ENCODE data around the gene SAV1. TPM values are rescaled to one million over a fixed set of nuclear protein-coding genes. Genes with fewer than 3 reads are reported as not detected.
A peak's percentile ranks its signal among the peaks of the same experiment; 100 is the strongest.

Gene SAV1
- total RNA-seq, 1 experiment from 2014 or later, result 66.2 TPM

DNA sequence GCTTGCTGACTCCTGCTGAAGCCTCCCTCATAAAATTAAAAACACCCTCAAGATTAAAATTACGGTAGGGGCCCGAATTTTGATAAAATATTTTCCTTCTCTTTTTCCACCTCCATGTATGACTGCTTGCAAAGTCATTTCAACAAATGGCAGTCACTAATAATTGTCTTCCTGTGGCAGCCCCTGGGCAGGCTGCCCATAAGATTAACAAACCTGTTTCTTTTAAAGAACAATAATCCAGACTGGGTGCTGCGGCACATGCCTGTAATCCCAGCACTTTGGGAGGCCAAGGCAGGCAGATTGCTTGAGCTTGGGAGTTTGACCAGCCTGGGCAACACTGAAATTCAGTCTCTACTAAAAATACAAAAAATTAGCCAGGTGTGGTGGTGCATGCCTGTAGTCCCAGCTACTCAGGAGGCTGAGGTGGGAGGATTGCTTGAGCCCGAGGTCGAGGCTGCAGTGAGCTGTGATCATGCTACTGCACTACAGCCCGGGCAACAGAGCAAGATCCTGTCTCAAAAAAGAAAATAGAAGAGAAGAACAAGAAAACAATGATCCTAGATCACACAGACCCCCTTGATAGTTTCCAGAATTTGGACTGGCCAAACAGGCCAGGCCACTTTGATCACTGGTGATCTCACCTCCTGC, 8.7 kb downstream of the SAV1 start:
- H3K4me1 ChIP-seq (ENCODE audit: insufficient read depth, low read length), result peaks cover 29% of the 10 kb centered on the region
- ChIA-PET POLR2A (ENCODE audit: unreplicated experiment) (no interaction called here), CTCF (interaction anchor here (0.6 to 0.7 kb wide), 3 partner anchors 25 to 103 kb away, joined by 3 to 4 read pairs (median 3); no protein-coding TSS in a partner anchor)
- H3K4me2 ChIP-seq (ENCODE audit: low read length), result peak overlapping the region; percentile 34
- no peaks in the 10 kb centered on the region for H3K9me3 ChIP-seq (ENCODE audit: low read length)
- H3K4me3 ChIP-seq (ENCODE audit: low read length), result no peak overlapping the region
- peak overlapping the region; percentile 46 for H3K27ac ChIP-seq (ENCODE audit: low read length)
- H4K20me1 ChIP-seq (ENCODE audit: low read length), result no peaks in the 10 kb centered on the region
- peaks cover 87% of the 10 kb centered on the region for H3K79me2 ChIP-seq (ENCODE audit: low read length)
- H3F3A ChIP-seq (ENCODE audit: low read length, unreplicated experiment), result no peaks in the 10 kb centered on the region
- BruUV-seq (replicated peaks), result no TSS peak
- intact Hi-C loops (cut with micrococcal nuclease), result loop anchor here (10.0 kb wide), 1 partner anchor 215 kb away; no protein-coding TSS in a partner anchor
- H3K9me2 ChIP-seq (replicated peaks; ENCODE audit: low read length), result no peaks in the 10 kb centered on the region
- DNase-seq (peak; percentile 86), ATAC-seq (peak; percentile 54)
- no peak overlapping the region for H2AFZ ChIP-seq (ENCODE audit: low read length)
- H3K27me3 ChIP-seq (ENCODE audit: low read length), result no peaks in the 10 kb centered on the region
- no peak overlapping the region for H3K9ac ChIP-seq (ENCODE audit: low read length)
- TF ChIP-seq, protein P1, sequence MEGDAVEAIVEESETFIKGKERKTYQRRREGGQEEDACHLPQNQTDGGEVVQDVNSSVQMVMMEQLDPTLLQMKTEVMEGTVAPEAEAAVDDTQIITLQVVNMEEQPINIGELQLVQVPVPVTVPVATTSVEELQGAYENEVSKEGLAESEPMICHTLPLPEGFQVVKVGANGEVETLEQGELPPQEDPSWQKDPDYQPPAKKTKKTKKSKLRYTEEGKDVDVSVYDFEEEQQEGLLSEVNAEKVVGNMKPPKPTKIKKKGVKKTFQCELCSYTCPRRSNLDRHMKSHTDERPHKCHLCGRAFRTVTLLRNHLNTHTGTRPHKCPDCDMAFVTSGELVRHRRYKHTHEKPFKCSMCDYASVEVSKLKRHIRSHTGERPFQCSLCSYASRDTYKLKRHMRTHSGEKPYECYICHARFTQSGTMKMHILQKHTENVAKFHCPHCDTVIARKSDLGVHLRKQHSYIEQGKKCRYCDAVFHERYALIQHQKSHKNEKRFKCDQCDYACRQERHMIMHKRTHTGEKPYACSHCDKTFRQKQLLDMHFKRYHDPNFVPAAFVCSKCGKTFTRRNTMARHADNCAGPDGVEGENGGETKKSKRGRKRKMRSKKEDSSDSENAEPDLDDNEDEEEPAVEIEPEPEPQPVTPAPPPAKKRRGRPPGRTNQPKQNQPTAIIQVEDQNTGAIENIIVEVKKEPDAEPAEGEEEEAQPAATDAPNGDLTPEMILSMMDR (conservative IDR thresholded peaks at IDR 0.05; ENCODE audit: low read depth, low read length), result no peak
- TF ChIP-seq EZH2 (IDR thresholded peaks at IDR 0.05; ENCODE audit: low read length, unreplicated experiment) (no peak), EZH2phosphoT487 (IDR thresholded peaks at IDR 0.05; ENCODE audit: borderline replicate concordance, low read length) (no peak)
- peaks cover 11% of the 10 kb centered on the region; the same call in 1 of the 2 replicates for H3K36me3 ChIP-seq (ENCODE audit: low read depth, low read length)

DNA sequence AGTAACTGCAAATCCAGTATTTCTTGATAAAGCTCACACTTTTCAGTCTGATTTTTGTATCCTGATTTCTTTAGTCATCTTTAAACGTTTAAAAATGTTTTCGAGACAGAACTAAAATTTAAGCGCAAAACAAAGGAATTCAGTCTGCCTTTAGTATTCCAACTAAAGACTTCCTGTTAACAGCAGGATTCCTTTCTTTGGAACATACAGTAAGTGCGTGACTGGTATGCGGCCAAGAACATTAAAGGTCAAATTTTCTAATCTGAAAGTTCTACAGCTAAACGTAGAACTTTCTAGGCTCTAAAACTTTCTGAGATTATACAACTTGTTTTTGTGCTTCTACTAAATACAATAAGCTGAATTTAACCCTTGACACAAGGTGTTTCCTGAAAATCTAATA, 9.9 kb downstream of the SAV1 start:
- Histone ChIP-seq H3K36me3 (ENCODE audit: low read depth, low read length) (peaks cover 11% of the 10 kb centered on the region; the same call in 1 of the 2 replicates), H3K79me2 (ENCODE audit: low read length) (peaks cover 86% of the 10 kb centered on the region), H2AFZ (ENCODE audit: low read length) (no peak overlapping the region), H3K9me3 (ENCODE audit: low read length) (no peaks in the 10 kb centered on the region), H3F3A (ENCODE audit: low read length, unreplicated experiment) (no peaks in the 10 kb centered on the region), H3K9ac (ENCODE audit: low read length) (no peak overlapping the region), H4K20me1 (ENCODE audit: low read length) (no peaks in the 10 kb centered on the region), H3K4me3 (ENCODE audit: low read length) (peak overlapping the region; percentile 6; the same call in 1 of the 2 replicates), H3K9me2 (replicated peaks; ENCODE audit: low read length) (no peaks in the 10 kb centered on the region), H3K27ac (ENCODE audit: low read length) (peak overlapping the region; percentile 2; the same call in 1 of the 2 replicates), H3K4me2 (ENCODE audit: low read length) (peak overlapping the region; percentile 34), H3K4me1 (ENCODE audit: insufficient read depth, low read length) (peaks cover 29% of the 10 kb centered on the region), H3K27me3 (ENCODE audit: low read length) (no peaks in the 10 kb centered on the region)
- no peak for TF ChIP-seq EZH2 (IDR thresholded peaks at IDR 0.05; ENCODE audit: low read length, unreplicated experiment)
- no peak for TF ChIP-seq EZH2phosphoT487 (IDR thresholded peaks at IDR 0.05; ENCODE audit: borderline replicate concordance, low read length)
- ChIA-PET CTCF (no interaction called here), POLR2A (ENCODE audit: unreplicated experiment) (interaction anchor here (0.6 to 0.7 kb wide), 2 partner anchors 9 to 70 kb away, joined by 5 to 6 read pairs; no protein-coding TSS in a partner anchor)
- peak; percentile 38 for DNase-seq
- no TSS peak for BruUV-seq (replicated peaks)
- intact Hi-C loops (cut with micrococcal nuclease), result loop anchor here (1.0 to 10.0 kb wide), 2 partner anchors 9 to 213 kb away; no protein-coding TSS in a partner anchor
- ATAC-seq, result peak; percentile 37

DNA sequence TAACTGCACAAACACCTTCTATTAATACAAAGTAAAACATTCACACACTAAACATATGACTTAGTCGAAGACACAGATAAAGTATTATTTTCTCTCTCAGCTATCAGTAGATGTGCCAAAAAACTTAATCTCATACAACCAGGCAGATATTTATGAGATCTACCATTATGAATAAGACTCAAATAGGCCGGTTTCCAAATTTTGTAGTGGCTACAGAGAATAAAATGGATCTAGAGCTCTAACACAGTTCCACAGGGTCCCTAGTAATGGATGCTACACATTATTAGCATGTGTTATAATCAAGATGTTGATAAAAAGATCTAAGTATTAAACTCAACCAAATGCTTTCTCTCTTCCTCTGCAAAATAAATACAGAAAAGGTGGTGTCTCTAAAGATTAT, 10.4 kb downstream of the SAV1 start:
- Histone ChIP-seq H3K4me2 (ENCODE audit: low read length) (peak overlapping the region; percentile 34), H3K9me2 (replicated peaks; ENCODE audit: low read length) (no peaks in the 10 kb centered on the region), H3K36me3 (ENCODE audit: low read depth, low read length) (peaks cover 11% of the 10 kb centered on the region; the same call in 1 of the 2 replicates), H2AFZ (ENCODE audit: low read length) (no peak overlapping the region), H3K27ac (ENCODE audit: low read length) (0 out of 2 replicates have a peak overlapping the region, but pooled peaks have one; percentile 2), H3K9me3 (ENCODE audit: low read length) (no peaks in the 10 kb centered on the region), H4K20me1 (ENCODE audit: low read length) (no peaks in the 10 kb centered on the region), H3K9ac (ENCODE audit: low read length) (no peak overlapping the region), H3K4me1 (ENCODE audit: insufficient read depth, low read length) (peaks cover 29% of the 10 kb centered on the region), H3K27me3 (ENCODE audit: low read length) (no peaks in the 10 kb centered on the region), H3K79me2 (ENCODE audit: low read length) (peaks cover 88% of the 10 kb centered on the region), H3K4me3 (ENCODE audit: low read length) (peak overlapping the region; percentile 6; the same call in 1 of the 2 replicates), H3F3A (ENCODE audit: low read length, unreplicated experiment) (no peaks in the 10 kb centered on the region)
- POLR2A ChIA-PET (ENCODE audit: unreplicated experiment), result interaction anchor here (0.6 to 0.7 kb wide), 2 partner anchors 9 to 70 kb away, joined by 5 to 6 read pairs; no protein-coding TSS in a partner anchor
- ATAC-seq, result peak; percentile 7
- intact Hi-C loops (cut with micrococcal nuclease), result loop anchor here (1.0 to 10.0 kb wide), 2 partner anchors 10 to 213 kb away; no protein-coding TSS in a partner anchor
- DNase-seq, result no peak
- TF ChIP-seq, protein P1 (conservative IDR thresholded peaks at IDR 0.05; ENCODE audit: low read depth, low read length), result no peak
- TF ChIP-seq EZH2phosphoT487 (IDR thresholded peaks at IDR 0.05; ENCODE audit: borderline replicate concordance, low read length) (no peak), EZH2 (IDR thresholded peaks at IDR 0.05; ENCODE audit: low read length, unreplicated experiment) (no peak)
- CTCF ChIA-PET, result no interaction called here
- no TSS peak for BruUV-seq (replicated peaks)

Measured in PC-3 (cell line).